GM03348 (cell line): ENCODE data around the gene MYO1D.
"Not testable (repeated sequence)": the region's sequence is repeated elsewhere in the genome, so short reads cannot be mapped to it uniquely, and the experiment has no call there.

Experiments
- DNase-seq: peaks from one replicate; pipeline ENCODE4 v3.0.0; 2012; ENCODE audit warnings: low spot score

The MYO1D gene

GRCh38 chr17:32461498-32461852, 415.4 kb downstream of the MYO1D start:
- DNase-seq = no peak

DNA sequence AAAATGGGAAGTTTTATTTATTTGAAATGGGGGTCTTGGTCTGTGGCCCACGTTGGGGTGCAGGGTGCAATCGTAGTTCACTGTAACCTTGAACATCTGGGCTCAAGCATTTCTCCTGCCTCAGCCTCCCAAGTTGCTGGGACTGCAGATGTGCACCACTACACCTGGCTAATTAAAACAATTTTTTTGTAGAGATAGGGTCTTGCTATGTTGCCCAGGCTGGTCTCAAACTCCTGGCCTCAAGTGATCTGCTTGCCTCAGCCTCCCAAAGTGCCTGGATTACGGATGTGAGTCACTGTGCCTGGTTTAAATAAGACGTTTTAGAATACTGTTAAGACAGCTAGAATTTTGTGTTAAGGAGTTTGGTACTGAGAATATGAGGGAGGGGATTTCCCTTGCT, 416.9 kb downstream of the MYO1D start:
- no peak for DNase-seq

DNA sequence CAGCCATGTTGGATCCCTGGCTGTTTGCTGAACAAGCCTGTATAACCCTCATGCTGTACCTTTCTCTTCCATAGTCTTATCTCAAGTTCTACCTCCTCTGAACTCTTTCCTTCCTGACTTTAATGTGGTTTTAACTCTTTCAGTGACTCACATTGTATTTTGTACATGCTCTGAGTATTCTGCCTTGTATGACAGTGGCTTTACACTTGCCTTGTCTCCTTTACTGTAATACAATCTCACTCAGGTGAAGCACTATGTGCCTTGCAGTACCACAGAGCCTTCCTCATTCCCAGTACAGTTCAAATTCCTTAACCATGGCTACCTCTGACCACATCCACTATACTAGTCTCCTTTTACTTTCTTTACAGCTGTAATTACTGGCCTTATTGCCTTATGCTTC, 418.6 kb downstream of the MYO1D start:
- DNase-seq = no peak

GRCh38 chr17:32453370-32453769, 423.6 kb downstream of the MYO1D start:
- no peak for DNase-seq

- DNase-seq = no peak
Observed at GRCh38 chr17:32452281-32452680, 424.6 kb downstream of the MYO1D start.

DNA sequence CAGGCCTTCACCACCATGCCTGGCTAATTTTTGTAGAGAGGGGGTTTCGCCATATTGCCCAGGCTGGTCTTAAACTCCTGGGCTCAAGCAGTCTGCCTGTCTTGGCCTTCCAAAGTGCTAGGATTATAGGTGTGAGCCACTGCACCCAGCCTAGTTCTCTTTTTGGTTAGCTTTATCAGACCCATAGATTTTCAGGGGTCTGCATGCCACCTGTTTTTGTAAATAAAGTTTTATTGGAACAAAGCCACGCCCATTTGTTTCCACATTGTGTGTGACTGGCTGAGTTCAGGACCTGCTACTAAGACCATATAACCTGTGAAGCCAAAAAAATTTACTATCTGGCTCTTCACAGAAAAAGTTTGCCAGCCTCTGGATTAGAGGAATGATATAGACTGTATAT, 425.0 kb downstream of the MYO1D start:
- DNase-seq = no peak

- not testable (repeated sequence) for DNase-seq
Observed at GRCh38 chr17:32450379-32450778, 426.5 kb downstream of the MYO1D start.

DNA sequence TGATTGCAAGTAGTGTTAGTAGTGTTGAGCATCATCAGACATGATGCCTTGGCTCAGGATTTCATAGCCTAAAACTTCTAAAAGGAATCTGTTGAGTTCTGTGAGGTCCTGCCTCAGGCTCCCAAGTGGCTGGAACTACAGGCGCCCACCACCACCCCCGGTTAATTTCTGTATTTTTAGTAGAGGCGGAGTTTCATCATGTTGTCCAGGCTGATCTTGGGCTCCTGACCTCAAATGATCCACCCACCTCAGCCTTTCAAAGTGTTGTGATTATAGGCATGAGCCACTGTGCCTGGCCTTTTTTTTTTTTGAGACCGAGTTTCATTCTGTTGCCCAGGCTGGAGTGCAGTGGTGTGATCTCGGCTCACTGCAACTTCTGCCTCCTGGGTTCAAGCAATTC, 427.0 kb downstream of the MYO1D start:
- DNase-seq = no peak

GRCh38 chr17:32446949-32447348, 430.0 kb downstream of the MYO1D start:
- DNase-seq = no peak

- DNase-seq = no peak
Observed at GRCh38 chr17:32445971-32446370, 431.0 kb downstream of the MYO1D start.

DNA sequence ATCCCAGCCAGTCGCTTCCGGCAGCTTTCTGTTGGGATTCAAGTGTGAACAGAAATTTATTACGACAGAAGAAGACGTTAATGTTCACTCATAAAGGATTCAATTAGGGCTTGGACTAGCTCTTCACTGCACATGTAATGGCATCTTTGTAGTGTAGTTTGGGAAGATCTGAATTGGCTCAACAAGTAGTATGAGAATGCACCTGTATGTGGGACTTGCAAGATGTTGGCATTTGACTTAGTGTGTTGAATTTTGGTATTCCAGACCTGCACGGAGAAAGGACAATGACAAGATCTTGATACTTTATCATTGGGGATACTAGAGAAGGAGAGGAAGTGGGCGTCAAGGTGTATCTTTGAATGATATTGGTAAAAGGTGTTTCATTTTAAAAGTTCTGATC, 431.4 kb downstream of the MYO1D start:
- no peak for DNase-seq

DNA sequence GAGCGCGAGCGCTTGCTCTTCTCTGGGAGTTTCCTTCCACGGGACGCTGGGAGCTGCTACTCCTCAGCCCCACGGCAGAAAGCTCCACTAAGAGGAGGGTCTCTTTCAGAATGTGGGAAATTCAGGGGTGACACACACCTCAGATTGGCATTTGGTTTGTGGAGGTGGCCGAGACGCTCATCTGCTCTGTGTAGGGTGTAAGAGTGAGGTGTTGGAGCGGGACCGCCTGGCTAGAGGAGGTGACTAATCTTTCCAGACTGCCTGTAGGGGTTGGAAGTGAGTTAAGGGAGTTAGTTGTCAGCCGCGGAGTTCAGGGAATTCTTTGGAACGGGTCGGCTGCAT, 431.9 kb downstream of the MYO1D start:
- DNase-seq = peak; percentile 69

GRCh38 chr17:32444301-32445073, 432.4 kb downstream of the MYO1D start, which contains the start of gene PSMD11:
Gene PSMD11 (plus strand): TSS chr17:32444510. CDS start chr17:32444524, 14 bp downstream.
- peak; percentile 99 for DNase-seq

- no peak for DNase-seq
Observed at GRCh38 chr17:32443827-32444300, 433.1 kb downstream of the MYO1D start.
